Heart left ventricle (tissue), 16 donors: Measurements from ENCODE around the gene NAXD. TPM values are rescaled to one million over a fixed set of nuclear protein-coding genes. Genes with fewer than 3 reads are reported as not detected.
A peak's percentile ranks its signal among the peaks of the same experiment; 100 is the strongest.

Experiments
- ATAC-seq, 4 donors: fragments of 200-7000 bp; cut with Tn5 transposase; one replicate each; pipeline ENCODE4 v1.9.1; 2020 to 2022; ENCODE audit warnings: moderate library complexity in 4 of 4, mild to moderate bottlenecking in 3 of 4, moderate number of reproducible peaks in 1 of 4
- DNase-seq, 5 donors: peaks; one replicate each; pipeline ENCODE4 v3.0.0-alpha.2; 2020
- H3K27ac ChIP-seq, 12 donors: fragments of 200-600 bp; sonication (generic) in 4 of 12; one replicate each; pipeline versions ENCODE4 v1.5.0 to v1.8.0; 2016 to 2022; ENCODE audit warnings: mild to moderate bottlenecking in 2 of 12
- H3K27me3 ChIP-seq, 9 donors: fragments of 200-600 bp; sonication (generic) in 2 of 9; one replicate each; pipeline versions ENCODE4 v1.5.1 to v1.8.0; 2016 to 2022; ENCODE audit warnings: mild to moderate bottlenecking in 3 of 9
- H3K36me3 ChIP-seq, 9 donors: fragments of 200-600 bp; sonication (generic) in 2 of 9; one replicate each; pipeline versions ENCODE4 v1.5.0 to v1.8.0; 2018 to 2022; ENCODE audit warnings: mild to moderate bottlenecking in 2 of 9
- H3K4me1 ChIP-seq, 12 donors: fragments of 200-600 bp; sonication (generic) in 4 of 12; one replicate each; pipeline versions ENCODE4 v1.5.0 to v1.8.0; 2016 to 2022; ENCODE audit warnings: mild to moderate bottlenecking in 3 of 12
- H3K4me3 ChIP-seq, 12 donors: fragments of 200-600 bp; sonication (generic) in 4 of 12; one replicate each; pipeline versions ENCODE4 v1.5.0 to v1.8.0; 2017 to 2022; ENCODE audit warnings: mild to moderate bottlenecking in 9 of 12, moderate library complexity in 4 of 12
- H3K9me3 ChIP-seq, 12 donors: fragments of 200-600 bp; sonication (generic) in 4 of 12; one replicate each; pipeline versions ENCODE4 v1.5.0 to v1.8.0; 2016 to 2022; ENCODE audit warnings: mild to moderate bottlenecking in 1 of 12
- POLR2A ChIP-seq, 2 donors: fragments of 450-650 bp; IDR thresholded peaks; one replicate each; pipeline ENCODE4 v1.6.1; 2017; ENCODE audit warnings: antibody characterized with exemption in 2 of 2, mild to moderate bottlenecking in 2 of 2, moderate library complexity in 2 of 2
- WGBS, 4 donors: extraction: QIAGEN DNeasy Blood & Tissue Kit in 2 of 4; methylation state at CpG; one replicate each; pipeline versions ENCODE4 v1.1.5 to v1.1.7; 2013 to 2018; 5-methylcytosine and 5-hydroxymethylcytosine counted together
- intact Hi-C, 10 donors: fragments of 100-400 bp; cut with DNase I; formaldehyde crosslinking; loops; one replicate each; pipeline versions ENCODE4 v1.11.1 to v1.14.2; 2022
- polyA plus RNA-seq, 2 donors: library from polyadenylated mRNA; stranded (reverse); fragments of 200-250 nt; gene quantifications; one replicate each; pipeline ENCODE4 v1.2.3, GENCODE V29; 2013
- total RNA-seq, 9 donors: library from RNA; depleted of rRNA in 2 of 9; stranded (reverse); fragments of >200 nt in 2 of 9; fragmentation: NEBNext Ultra II Directional in 3 of 9; extraction: Animal tissue kit (Norgen Biotek cat#: 25700) in 3 of 9; gene quantifications; one replicate each; pipeline versions ENCODE4 v1.1.0 to v1.2.4, GENCODE V29; 2016 to 2023
- TF ChIP-seq, protein P1 (sequence below), 12 donors: fragments of 200-600 bp; sonication (generic) in 4 of 12; IDR thresholded peaks; one replicate each; pipeline versions ENCODE4 v1.5.0 to v1.8.0; 2018 to 2022; ENCODE audit warnings: antibody characterized with exemption in 12 of 12, mild to moderate bottlenecking in 5 of 12
- donor health status: ischemic (EF 13 %, LVEDD 7.1; RV severe dilation, severe dysfunction).
- donor health status: healthy with polysubstance abuse.
- donor health status: DM: no; HTN: yes; CAD: no.
- donor health status: DM: no; HTN: no; CAD: no.
- donor health status: ischemic (EF 25% LVEDD 6.9; RV normal size, moderate dysfunction).
- donor health status: ischemic (EF 25% LVEDD 5.7; RV mildly dilated, moderate dysfunction).
- donor health status: healthy.
- donor health status: DM: yes; HTN: yes; CAD: no.
- donor health status: ischemic (EF 35%, LVEDD 5.7; RV mildly dilated, moderate dysfunction).
- donor health status: nonischemic (EF 11% LVEDD 7.7; RV severe dilation, severe dysfunction).
- donor health status: DM: yes; HTN: yes; CAD: no.
- donor health status: PGD.
- donor health status: ischemic (EF 29% LVEDD 5.4; RV normal size, mild dysfunction).
- donor health status: nonischemic (EF 23%, LVEDD 6.1; RV moderate dilation, normal function).

NAXD gene
- total and polyA plus RNA-seq, 11 donors: 19.2 to 31.4 (median 23.4) TPM

DNA sequence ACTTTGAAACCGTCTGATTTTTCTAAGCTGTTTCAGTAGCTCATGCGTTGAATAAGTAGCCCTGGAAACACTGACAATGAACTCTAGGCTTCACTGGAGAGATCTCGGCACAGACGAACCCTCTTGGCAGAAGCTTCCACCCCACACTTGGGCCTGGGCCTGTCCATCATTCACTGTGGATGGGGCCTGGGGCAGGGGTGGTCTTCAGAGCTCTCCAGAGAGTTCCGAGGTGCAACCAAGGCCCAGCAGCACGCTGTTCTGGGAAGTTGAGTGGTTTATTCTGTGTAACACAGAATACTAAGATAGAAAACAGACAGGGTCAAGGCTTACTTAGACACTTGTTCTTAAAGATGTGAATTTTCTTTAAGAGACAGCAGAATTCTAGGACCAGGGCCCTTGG, 21.9 kb downstream of the NAXD start:
- Histone ChIP-seq H3K27me3 (no peaks in the 10 kb centered on the region), H3K27ac (no peak overlapping the region), H3K4me3 (no peak overlapping the region), H3K9me3 (no peaks in the 10 kb centered on the region), H3K36me3 (peaks cover 0 to 90% (median 80%) of the 10 kb centered on the region in 9 donors), H3K4me1 (peaks cover 0 to 23% (median 11%) of the 10 kb centered on the region in 12 donors)
- no peak for DNase-seq
- intact Hi-C loops: no loop called here
- TF ChIP-seq POLR2A (IDR thresholded peaks at IDR 0.05): no peak
- TF ChIP-seq, protein P1, sequence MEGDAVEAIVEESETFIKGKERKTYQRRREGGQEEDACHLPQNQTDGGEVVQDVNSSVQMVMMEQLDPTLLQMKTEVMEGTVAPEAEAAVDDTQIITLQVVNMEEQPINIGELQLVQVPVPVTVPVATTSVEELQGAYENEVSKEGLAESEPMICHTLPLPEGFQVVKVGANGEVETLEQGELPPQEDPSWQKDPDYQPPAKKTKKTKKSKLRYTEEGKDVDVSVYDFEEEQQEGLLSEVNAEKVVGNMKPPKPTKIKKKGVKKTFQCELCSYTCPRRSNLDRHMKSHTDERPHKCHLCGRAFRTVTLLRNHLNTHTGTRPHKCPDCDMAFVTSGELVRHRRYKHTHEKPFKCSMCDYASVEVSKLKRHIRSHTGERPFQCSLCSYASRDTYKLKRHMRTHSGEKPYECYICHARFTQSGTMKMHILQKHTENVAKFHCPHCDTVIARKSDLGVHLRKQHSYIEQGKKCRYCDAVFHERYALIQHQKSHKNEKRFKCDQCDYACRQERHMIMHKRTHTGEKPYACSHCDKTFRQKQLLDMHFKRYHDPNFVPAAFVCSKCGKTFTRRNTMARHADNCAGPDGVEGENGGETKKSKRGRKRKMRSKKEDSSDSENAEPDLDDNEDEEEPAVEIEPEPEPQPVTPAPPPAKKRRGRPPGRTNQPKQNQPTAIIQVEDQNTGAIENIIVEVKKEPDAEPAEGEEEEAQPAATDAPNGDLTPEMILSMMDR (IDR thresholded peaks at IDR 0.05): no peak
- no peak for ATAC-seq
- 86 to 95% (median 92%) methylated on average over 6 of the region's 6 CpGs for WGBS, 4 donors

DNA sequence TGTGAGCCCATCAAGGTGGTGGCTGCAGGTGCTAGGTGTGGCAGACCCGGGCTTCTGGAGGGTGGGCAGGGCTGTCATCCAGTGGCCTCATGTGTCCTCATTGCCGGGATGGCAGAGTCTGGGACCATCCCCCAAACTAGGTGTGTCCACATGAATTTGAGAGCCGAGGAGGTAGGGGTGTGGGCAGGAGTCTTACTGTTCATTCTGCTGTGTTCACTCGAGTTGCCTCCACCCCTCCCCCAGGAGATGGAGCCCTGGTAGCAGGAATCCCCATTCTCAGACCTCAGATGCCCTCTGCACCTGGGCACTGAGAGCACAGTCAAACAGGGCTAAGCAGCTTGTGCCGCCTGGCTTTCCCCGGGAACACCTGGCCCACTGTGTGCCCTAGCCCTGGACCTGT, 22.4 kb downstream of the NAXD start:
- H3K27me3 ChIP-seq: no peaks in the 10 kb centered on the region
- H3K27ac ChIP-seq: no peak overlapping the region
- no peak overlapping the region for H3K4me3 ChIP-seq
- 80 to 88% (median 85%) methylated on average over 6 of the region's 6 CpGs for WGBS, 4 donors
- no peak for ATAC-seq
- TF ChIP-seq POLR2A (IDR thresholded peaks at IDR 0.05): no peak
- TF ChIP-seq, protein P1 (IDR thresholded peaks at IDR 0.05): no peak
- DNase-seq: no peak
- peaks cover 0 to 90% (median 84%) of the 10 kb centered on the region in 9 donors for H3K36me3 ChIP-seq
- intact Hi-C loops: no loop called here
- peaks cover 0 to 23% (median 11%) of the 10 kb centered on the region in 12 donors for H3K4me1 ChIP-seq
- no peaks in the 10 kb centered on the region for H3K9me3 ChIP-seq

DNA sequence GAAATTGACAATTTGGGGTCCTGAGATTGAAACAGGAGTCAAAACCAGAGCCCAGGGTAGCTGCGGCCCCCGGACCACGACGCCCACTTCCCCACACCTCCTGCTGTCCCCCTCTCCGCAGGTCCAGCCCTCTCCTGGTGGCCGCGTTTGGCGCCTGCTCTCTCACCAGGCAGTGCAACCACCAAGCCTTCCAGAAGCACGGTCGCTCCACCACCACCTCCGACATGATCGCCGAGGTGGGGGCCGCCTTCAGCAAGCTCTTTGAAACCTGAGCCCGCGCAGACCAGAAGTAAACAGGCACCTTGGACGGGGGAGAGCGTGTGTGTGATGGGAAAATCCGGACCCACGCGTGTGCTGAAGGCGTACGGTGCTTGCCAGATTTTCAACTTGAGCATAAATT, 22.9 kb downstream of the NAXD start:
- H3K27ac ChIP-seq: no peak overlapping the region
- no peak for DNase-seq
- peaks cover 0 to 95% (median 89%) of the 10 kb centered on the region in 9 donors for H3K36me3 ChIP-seq
- WGBS, 4 donors: 90 to 93% (median 91%) methylated on average over 23 of the region's 23 CpGs
- no peak for ATAC-seq
- H3K4me3 ChIP-seq: no peak overlapping the region
- peaks cover 0 to 23% (median 11%) of the 10 kb centered on the region in 12 donors for H3K4me1 ChIP-seq
- H3K9me3 ChIP-seq: no peaks in the 10 kb centered on the region
- TF ChIP-seq, protein P1 (IDR thresholded peaks at IDR 0.05): no peak
- TF ChIP-seq POLR2A (IDR thresholded peaks at IDR 0.05): no peak
- intact Hi-C loops: no loop called here
- H3K27me3 ChIP-seq: no peaks in the 10 kb centered on the region

DNA sequence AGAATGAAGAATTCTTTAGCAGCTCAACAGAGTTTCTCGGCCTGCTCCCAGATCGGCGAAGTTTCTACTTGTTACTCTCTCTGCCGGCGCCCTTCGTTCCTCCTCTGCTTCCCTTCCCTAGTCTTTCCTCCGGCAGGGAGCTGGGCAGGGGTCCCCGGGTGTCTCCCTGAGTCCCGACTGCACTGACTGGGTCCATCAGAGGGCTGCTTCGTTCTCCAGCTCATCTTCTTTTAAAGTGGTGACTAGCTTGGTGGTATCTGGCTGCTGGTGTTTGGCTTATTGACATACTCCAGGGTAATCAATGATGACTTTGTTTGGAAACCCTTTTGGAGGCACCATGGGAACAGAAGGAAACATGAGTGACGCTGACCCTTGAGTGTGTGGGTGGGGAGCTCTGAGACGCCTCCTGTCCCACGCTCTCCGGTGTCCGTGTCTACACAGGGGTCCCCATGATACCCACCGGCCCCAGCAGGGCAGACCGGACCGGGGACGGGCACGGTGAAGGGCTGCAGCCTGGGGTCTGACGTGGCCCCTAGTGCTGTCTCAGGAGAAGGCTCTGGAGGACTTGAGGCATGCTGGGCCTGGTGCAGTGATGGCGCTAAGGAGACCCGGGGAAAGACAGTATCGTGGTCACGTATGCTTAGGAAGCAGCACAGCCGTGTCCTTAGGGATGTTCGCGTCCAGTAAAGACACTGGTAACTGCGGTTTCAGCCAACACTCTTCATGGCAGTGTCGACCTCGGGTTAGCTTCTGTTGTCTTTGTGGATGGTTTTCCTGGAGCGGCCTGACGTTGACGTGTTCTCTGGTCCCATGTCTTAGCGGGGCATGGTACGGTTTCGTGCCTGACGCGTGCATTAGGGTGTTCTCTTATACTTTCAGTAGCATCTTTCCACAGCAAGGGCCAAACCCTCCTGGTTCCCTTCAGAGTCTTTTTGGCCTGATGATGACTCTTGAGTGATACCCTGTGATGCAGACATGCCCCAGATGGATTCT, 23.8 kb downstream of the NAXD start:
- H3K36me3 ChIP-seq: peaks cover 0 to 100% (median 96%) of the 10 kb centered on the region in 9 donors
- DNase-seq (peak in 1 of 5 donors; percentile 21), ATAC-seq (no peak)
- H3K4me1 ChIP-seq: peaks cover 0 to 23% (median 11%) of the 10 kb centered on the region in 12 donors
- 91 to 94% (median 92%) methylated on average over 39 of the region's 39 CpGs for WGBS, 4 donors
- H3K9me3 ChIP-seq: no peaks in the 10 kb centered on the region
- peak overlapping the region in 1 of 12 donors; percentile 70 for H3K27ac ChIP-seq
- intact Hi-C loops: no loop called here
- no peaks in the 10 kb centered on the region for H3K27me3 ChIP-seq
- no peak overlapping the region for H3K4me3 ChIP-seq
- TF ChIP-seq POLR2A (IDR thresholded peaks at IDR 0.05): no peak
- TF ChIP-seq, protein P1 (IDR thresholded peaks at IDR 0.05): no peak
